GM12878 (cell line): Measurements from ENCODE around the gene PITPNC1. TPM values are rescaled to one million over a fixed set of nuclear protein-coding genes. Genes with fewer than 3 reads are reported as not detected.

ENCODE experiments used
- ATAC-seq: fragments of 200-7000 bp; cut with Tn5 transposase; 3 replicates; pipeline ENCODE4 v1.9.1; 2020; ENCODE audit warnings: mild to moderate bottlenecking, moderate library complexity
- BruUV-seq: library from RNA; stranded (reverse); fragments of 400-500 nt; replicated peaks from 2 replicates; lab custom pipeline; 2021; lab: Mats Ljungman, UMichigan
- CTCF ChIA-PET: fragments of 300-600 bp; sonication (Branson Sonifier 250); formaldehyde crosslinking; extraction: SDS; loops from one replicate; lab custom pipeline; 2021; ENCODE audit warnings: inconsistent platforms; lab: Yijun Ruan, JAX
- POLR2A ChIA-PET: fragments of 350-600 bp; formaldehyde crosslinking; extraction: SDS; loops from one replicate; lab custom pipeline; 2021; ENCODE audit warnings: inconsistent platforms; lab: Charles Lee
- RAD21 ChIA-PET: fragments of 300-600 bp; sonication (Branson Sonifier 250); formaldehyde crosslinking; loops from one replicate; lab custom pipeline; 2023; ENCODE audit warnings: antibody characterized with exemption; ENCODE audit not compliant: unreplicated experiment; lab: Charles Lee
- SMC1A ChIA-PET: fragments of 300-600 bp; sonication (Branson Sonifier 250); formaldehyde crosslinking; loops from one replicate; lab custom pipeline; 2023; ENCODE audit not compliant: unreplicated experiment, uncharacterized antibody; lab: Charles Lee
- DNase-seq: peaks from one replicate; pipeline ENCODE4 v3.0.0-alpha.2; 2011; ENCODE audit warnings: low read depth, low spot score
- FAIRE-seq: peaks from 3 replicates; lab custom pipeline; 2011; peaks lifted over from hg19 to GRCh38; lab: Jason Lieb, UNC
- H2AFZ ChIP-seq: 2 replicates; pipeline ENCODE4 v1.6.0; 2011; ENCODE audit warnings: low read depth, low read length, control low read depth; ENCODE audit not compliant: control insufficient read depth
- H3K27ac ChIP-seq: 2 replicates; pipeline ENCODE4 v1.5.1; 2011; ENCODE audit warnings: control low read depth; ENCODE audit not compliant: control insufficient read depth, insufficient read depth
- H3K27me3 ChIP-seq, 2 experiments: replicated peaks in 1 of 2; 2 replicates each; pipeline versions ENCODE4 v1.6.0 to v1.6.1; 2011; ENCODE audit warnings: low read length in 1 of 2; ENCODE audit not compliant: control insufficient read depth in 2 of 2, insufficient read depth in 2 of 2
- H3K36me3 ChIP-seq, 2 experiments: 2 replicates each; pipeline ENCODE4 v1.5.1; 2011; ENCODE audit warnings: low read length in 1 of 2; ENCODE audit not compliant: control insufficient read depth in 2 of 2, insufficient read depth in 2 of 2
- H3K4me1 ChIP-seq: 2 replicates; pipeline ENCODE4 v1.6.1; 2011; ENCODE audit warnings: mild to moderate bottlenecking, low read length, moderate library complexity, mixed read lengths; ENCODE audit not compliant: control insufficient read depth, insufficient read depth
- H3K4me2 ChIP-seq: 2 replicates; pipeline ENCODE4 v1.6.0; 2011; ENCODE audit warnings: control low read depth; ENCODE audit not compliant: control insufficient read depth, insufficient read depth
- H3K4me3 ChIP-seq: fragments of 200-600 bp; sonication (generic); 2 replicates; pipeline ENCODE4 v1.5.1; 2016
- H3K79me2 ChIP-seq: 2 replicates; pipeline ENCODE4 v1.6.0; 2011; ENCODE audit warnings: low read length; ENCODE audit not compliant: control insufficient read depth, insufficient read depth
- H3K9ac ChIP-seq: 2 replicates; pipeline ENCODE4 v1.8.0; 2011; ENCODE audit warnings: low read length, control low read depth, mixed read lengths; ENCODE audit not compliant: control insufficient read depth, insufficient read depth
- H3K9me3 ChIP-seq: replicated peaks from 3 replicates; pipeline ENCODE4 v1.5.1; 2011; ENCODE audit warnings: mild to moderate bottlenecking, low read length; ENCODE audit not compliant: control insufficient read depth, insufficient read depth
- H4K20me1 ChIP-seq: 2 replicates; pipeline ENCODE4 v1.6.0; 2011; ENCODE audit not compliant: control insufficient read depth, insufficient read depth
- ASH2L ChIP-seq: fragments of 300-600, 200-600 bp; sonication (generic); IDR thresholded peaks from 2 replicates; pipeline ENCODE4 v1.6.1; 2017; ENCODE audit warnings: low read depth, mild to moderate bottlenecking, borderline replicate concordance
- NFIC ChIP-seq: IDR thresholded peaks from 2 replicates; pipeline ENCODE4 v1.6.1; 2012; ENCODE audit warnings: low read depth, mild to moderate bottlenecking, inconsistent platforms, low read length, moderate library complexity
- NFYB ChIP-seq: IDR thresholded peaks from 2 replicates; pipeline ENCODE4 v1.6.1; 2011; ENCODE audit warnings: low read depth, mild to moderate bottlenecking, low read length, improper control_type of control experiment, moderate library complexity; ENCODE audit not compliant: insufficient read depth
- PML ChIP-seq: IDR thresholded peaks from 2 replicates; pipeline ENCODE4 v1.6.1; 2012; ENCODE audit warnings: low read length, inconsistent platforms
- YY1 ChIP-seq: IDR thresholded peaks from 2 replicates; pipeline ENCODE4 v1.6.1; 2011; ENCODE audit warnings: low read depth, mild to moderate bottlenecking, low read length
- ZBTB33 ChIP-seq: fragments of 450-650 bp; IDR thresholded peaks from 2 replicates; pipeline ENCODE4 v1.6.1; 2017; ENCODE audit warnings: mild to moderate bottlenecking
- WGBS: methylation state at CpG from one replicate; pipeline ENCODE4 v1.1.6; 2016; ENCODE audit warnings: low lambda C conversion rate; ENCODE audit not compliant: insufficient replicate concordance, insufficient coverage; ENCODE audit errors: missing lambda C conversion rate; 5-methylcytosine and 5-hydroxymethylcytosine counted together
- in situ Hi-C: fragments of 300-500 bp; cut with MboI; formaldehyde crosslinking; loops from 9 replicates; pipeline ENCODE4 v1.14.3; 2018; ENCODE audit warnings: mixed read lengths
- intact Hi-C: fragments of 100-400 bp; cut with micrococcal nuclease; formaldehyde crosslinking; loops from one replicate; pipeline ENCODE4 v1.14.2; 2022; ENCODE audit not compliant: unreplicated experiment
- polyA plus RNA-seq, 11 experiments: library from polyadenylated mRNA; depleted of rRNA in 4 of 11; unstranded in 6 of 11; stranded (reverse) in 5 of 11; fragments of >200 nt; fragmentation: Nextera tagmentation in 4 of 11; fragmentation: Illumina TruSeq in 1 of 11; extraction: Ambion mirVana in 4 of 11; extraction: Trizol in 1 of 11; gene quantifications; 1 replicate in 1 of 11; 2 replicates in 10 of 11; pipeline versions ENCODE4 v1.2.1 to v1.2.3, GENCODE V29; 2011 to 2016; ENCODE audit warnings: inconsistent platforms in 2 of 11, missing spikeins in 2 of 11, low read depth in 1 of 11
- total RNA-seq, 4 experiments: library from RNA; depleted of rRNA in 3 of 4; stranded (reverse); fragments of >200 nt in 3 of 4; fragmentation: Illumina TruSeq in 1 of 4; extraction: Trizol in 1 of 4; gene quantifications; 2 replicates each; pipeline versions ENCODE4 v1.2.1 to v1.2.3, GENCODE V29; 2013 to 2021

PITPNC1 gene
- total and polyA plus RNA-seq, 10 of the 15 experiments (the other 5 are each of a cell fraction or from before 2014, with no cell fraction given) = 12.2 to 62.4 (median 47.3) TPM

GRCh38 chr17:67385122-67385988 lies 8.3 kb downstream of the PITPNC1 start:
- FAIRE-seq = no peak
- intact Hi-C loops = no loop called here
- H3K27me3 ChIP-seq = no peaks in the 10 kb centered on the region
- peaks cover 17% of the 10 kb centered on the region for H3K4me1 ChIP-seq
- no peak for TF ChIP-seq PML
- peak; percentile 85 for TF ChIP-seq NFYB
- peak; percentile 99 for TF ChIP-seq ZBTB33
- 0 out of 2 replicates have a peak, but pooled peaks have one; percentile 14 for TF ChIP-seq YY1
- no peak for TF ChIP-seq ASH2L
- TF ChIP-seq NFIC = no peak
- SMC1A ChIA-PET = interaction anchor here (0.8 to 5.5 kb wide), 2 partner anchors 90 to 209 kb away, joined by 3 to 48 read pairs; no protein-coding TSS in a partner anchor
- no peaks in the 10 kb centered on the region; the same call in 2 of the 3 replicates for H3K9me3 ChIP-seq
- in situ Hi-C loops = loop anchor here (10.0 kb wide), 1 partner anchor 79 kb away; no protein-coding TSS in a partner anchor
- peaks cover 2 to 5% of the 10 kb centered on the region in 2 experiments; a peak in 2 of 4 replicates for H3K36me3 ChIP-seq
- RAD21 ChIA-PET = interaction anchor here (1.3 to 6.4 kb wide), 3 partner anchors 90 to 219 kb away, joined by 4 to 44 read pairs (median 4); no protein-coding TSS in a partner anchor
- H3K9ac ChIP-seq = no peak overlapping the region
- peak overlapping the region; percentile 19; the same call in 1 of the 2 replicates for H3K4me3 ChIP-seq
- no peak overlapping the region for H2AFZ ChIP-seq
- no peak overlapping the region; the same call in 1 of the 2 replicates for H3K4me2 ChIP-seq
- 93% methylated on average over 20 of the region's 20 CpGs for WGBS
- no peak for DNase-seq
- CTCF ChIA-PET = interaction anchor here (0.8 to 19.8 kb wide), 8 partner anchors 10 to 302 kb away, joined by 3 to 291 read pairs (median 4); no protein-coding TSS in a partner anchor
- no peak for ATAC-seq
- POLR2A ChIA-PET = interaction anchor here (0.8 kb wide), 1 partner anchor 20 kb away, joined by 4 read pairs; no protein-coding TSS in a partner anchor
- H3K27ac ChIP-seq = no peak overlapping the region
- no peaks in the 10 kb centered on the region for H4K20me1 ChIP-seq
- BruUV-seq = no TSS peak
- H3K79me2 ChIP-seq = peaks cover 75% of the 10 kb centered on the region
